ENCODE data around the gene PHF19.

Gene PHF19

GRCh38 chr9:120890320-120891244, 13.6 kb upstream of the PHF19 start:
- no peaks in the 10 kb centered on the region for H3K36me3 ChIP-seq (ENCODE audit: insufficient read depth, low read length)
- TF ChIP-seq FOXP2 (optimal IDR thresholded peaks at IDR 0.05; ENCODE audit: control extremely low read depth, extremely low read length, insufficient read depth), result no peak
- TF ChIP-seq POLR2AphosphoS5 (IDR thresholded peaks at IDR 0.05; ENCODE audit: borderline replicate concordance, low read depth, low read length), result no peak
- TF ChIP-seq EZH2 (IDR thresholded peaks at IDR 0.05), result no peak
- no peaks in the 10 kb centered on the region for H3K9me3 ChIP-seq (ENCODE audit: low read depth, low read length)
- no peak overlapping the region for H3K27ac ChIP-seq
- no peak overlapping the region for H3K4me3 ChIP-seq
- no peak overlapping the region for H3K9ac ChIP-seq (ENCODE audit: insufficient read length)
- no peak for DNase-seq (ENCODE audit: low read depth, low spot score)

DNA sequence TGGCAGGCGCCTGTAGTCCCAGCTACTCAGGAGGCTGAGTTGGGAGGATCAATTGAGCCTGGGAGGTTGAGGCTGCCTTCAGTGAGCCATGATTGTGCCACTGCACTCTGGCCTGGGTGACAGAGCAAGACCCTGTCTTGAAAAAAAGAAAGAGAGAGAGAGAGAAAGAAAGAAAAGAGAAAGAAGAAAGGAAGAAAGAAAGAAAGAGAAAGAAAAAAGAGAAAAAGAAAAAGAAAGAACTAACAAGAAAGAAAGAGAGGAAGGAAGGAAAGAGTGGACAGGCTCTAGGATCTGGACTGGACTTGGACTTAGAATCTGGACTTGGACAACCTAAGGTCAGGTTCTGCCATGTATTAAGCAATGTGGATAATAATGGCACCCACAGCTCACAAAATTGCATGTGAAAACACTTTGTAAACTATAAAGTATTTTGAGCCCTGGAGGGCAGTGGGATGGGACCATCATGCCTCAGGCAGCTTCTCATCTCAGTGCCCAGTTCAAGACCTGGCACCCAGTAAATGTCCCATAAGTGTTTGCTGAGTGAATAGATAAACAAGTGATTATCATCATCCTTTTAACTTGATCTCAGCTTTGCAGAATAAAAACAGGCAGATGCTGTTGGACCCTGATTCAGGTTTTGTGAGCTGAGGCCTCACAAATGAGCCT, 12.8 kb upstream of the PHF19 start:
- no peak for DNase-seq (ENCODE audit: low read depth, low spot score)
- no peaks in the 10 kb centered on the region for H3K36me3 ChIP-seq (ENCODE audit: insufficient read depth, low read length)
- H3K4me3 ChIP-seq, result no peak overlapping the region
- H3K9ac ChIP-seq (ENCODE audit: insufficient read length), result no peak overlapping the region
- no peaks in the 10 kb centered on the region for H3K9me3 ChIP-seq (ENCODE audit: low read depth, low read length)
- no peak overlapping the region for H3K27ac ChIP-seq
- TF ChIP-seq FOXP2 (optimal IDR thresholded peaks at IDR 0.05; ENCODE audit: control extremely low read depth, extremely low read length, insufficient read depth) (no peak), POLR2AphosphoS5 (IDR thresholded peaks at IDR 0.05; ENCODE audit: borderline replicate concordance, low read depth, low read length) (no peak), EZH2 (IDR thresholded peaks at IDR 0.05) (no peak)

DNA sequence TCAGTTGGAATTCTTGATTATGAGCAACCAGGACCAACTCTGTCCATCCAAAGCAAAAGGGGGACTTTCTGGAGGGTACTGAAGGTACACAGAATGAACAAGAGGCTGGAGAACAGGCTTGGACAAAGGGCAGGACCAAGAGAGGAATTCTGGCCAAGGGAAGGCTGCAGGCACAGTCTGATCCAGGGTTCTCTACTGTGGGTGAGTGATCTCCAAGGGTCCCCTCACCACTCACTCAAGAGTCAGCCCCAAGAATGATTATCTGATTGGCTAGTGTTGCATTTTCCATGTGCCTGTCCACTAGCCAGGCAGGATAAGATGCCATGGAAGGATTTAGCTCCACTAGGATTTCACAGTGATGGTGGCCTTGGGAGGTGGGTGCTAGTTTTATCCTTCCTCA, 11.6 kb upstream of the PHF19 start:
- H3K9ac ChIP-seq (ENCODE audit: insufficient read length), result no peak overlapping the region
- H3K36me3 ChIP-seq (ENCODE audit: insufficient read depth, low read length), result no peaks in the 10 kb centered on the region
- no peaks in the 10 kb centered on the region for H3K9me3 ChIP-seq (ENCODE audit: low read depth, low read length)
- H3K27ac ChIP-seq, result no peak overlapping the region
- DNase-seq (ENCODE audit: low read depth, low spot score), result no peak
- TF ChIP-seq EZH2 (IDR thresholded peaks at IDR 0.05), result no peak
- TF ChIP-seq FOXP2 (optimal IDR thresholded peaks at IDR 0.05; ENCODE audit: control extremely low read depth, extremely low read length, insufficient read depth), result no peak
- no peak for TF ChIP-seq POLR2AphosphoS5 (IDR thresholded peaks at IDR 0.05; ENCODE audit: borderline replicate concordance, low read depth, low read length)
- H3K4me3 ChIP-seq, result no peak overlapping the region

GRCh38 chr9:120886490-120886967, 9.5 kb upstream of the PHF19 start:
- H3K4me3 ChIP-seq, result no peak overlapping the region
- no peaks in the 10 kb centered on the region for H3K9me3 ChIP-seq (ENCODE audit: low read depth, low read length)
- no peaks in the 10 kb centered on the region for H3K36me3 ChIP-seq (ENCODE audit: insufficient read depth, low read length)
- DNase-seq (ENCODE audit: low read depth, low spot score), result no peak
- TF ChIP-seq FOXP2 (optimal IDR thresholded peaks at IDR 0.05; ENCODE audit: control extremely low read depth, extremely low read length, insufficient read depth) (no peak), EZH2 (IDR thresholded peaks at IDR 0.05) (no peak), POLR2AphosphoS5 (IDR thresholded peaks at IDR 0.05; ENCODE audit: borderline replicate concordance, low read depth, low read length) (no peak)
- H3K27ac ChIP-seq, result no peak overlapping the region
- no peak overlapping the region for H3K9ac ChIP-seq (ENCODE audit: insufficient read length)

DNA sequence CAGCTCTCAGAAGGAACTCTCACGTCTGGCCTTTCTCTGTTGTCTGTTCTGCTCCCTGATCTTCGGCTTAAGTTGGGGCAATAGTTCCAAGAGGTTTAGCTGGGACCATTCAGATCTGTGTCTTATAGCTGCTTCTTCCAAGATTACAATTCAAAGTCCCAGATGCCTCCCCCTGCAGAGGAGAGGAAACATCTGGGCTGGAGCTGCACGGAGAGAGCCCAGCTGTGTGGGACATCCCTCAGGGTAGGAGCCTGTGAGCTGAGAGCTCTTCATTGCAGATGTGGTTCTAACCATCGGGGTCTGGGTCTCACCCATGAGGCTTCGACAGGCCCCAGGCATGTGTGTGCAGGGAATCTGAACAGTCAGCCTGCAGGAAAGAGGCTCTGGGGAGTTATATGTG, 9.0 kb upstream of the PHF19 start:
- DNase-seq (ENCODE audit: low read depth, low spot score), result no peak
- Histone ChIP-seq H3K4me3 (no peak overlapping the region), H3K9me3 (ENCODE audit: low read depth, low read length) (no peaks in the 10 kb centered on the region), H3K9ac (ENCODE audit: insufficient read length) (peak overlapping the region; percentile 7), H3K36me3 (ENCODE audit: insufficient read depth, low read length) (no peaks in the 10 kb centered on the region), H3K27ac (no peak overlapping the region)
- no peak for TF ChIP-seq FOXP2 (optimal IDR thresholded peaks at IDR 0.05; ENCODE audit: control extremely low read depth, extremely low read length, insufficient read depth)
- TF ChIP-seq POLR2AphosphoS5 (IDR thresholded peaks at IDR 0.05; ENCODE audit: borderline replicate concordance, low read depth, low read length), result no peak
- TF ChIP-seq EZH2 (IDR thresholded peaks at IDR 0.05), result no peak

GRCh38 chr9:120885457-120885856, 8.5 kb upstream of the PHF19 start:
- H3K4me3 ChIP-seq, result no peak overlapping the region
- no peaks in the 10 kb centered on the region for H3K9me3 ChIP-seq (ENCODE audit: low read depth, low read length)
- TF ChIP-seq POLR2AphosphoS5 (IDR thresholded peaks at IDR 0.05; ENCODE audit: borderline replicate concordance, low read depth, low read length), result no peak
- no peak for TF ChIP-seq FOXP2 (optimal IDR thresholded peaks at IDR 0.05; ENCODE audit: control extremely low read depth, extremely low read length, insufficient read depth)
- TF ChIP-seq EZH2 (IDR thresholded peaks at IDR 0.05), result no peak
- peak overlapping the region; percentile 7 for H3K9ac ChIP-seq (ENCODE audit: insufficient read length)
- no peak for DNase-seq (ENCODE audit: low read depth, low spot score)
- no peak overlapping the region for H3K27ac ChIP-seq
- H3K36me3 ChIP-seq (ENCODE audit: insufficient read depth, low read length), result no peaks in the 10 kb centered on the region

GRCh38 chr9:120883608-120883996, 6.6 kb upstream of the PHF19 start:
- no peak for DNase-seq (ENCODE audit: low read depth, low spot score)
- H3K27ac ChIP-seq, result no peak overlapping the region
- no peak for TF ChIP-seq EZH2 (IDR thresholded peaks at IDR 0.05)
- TF ChIP-seq FOXP2 (optimal IDR thresholded peaks at IDR 0.05; ENCODE audit: control extremely low read depth, extremely low read length, insufficient read depth), result no peak
- no peak for TF ChIP-seq POLR2AphosphoS5 (IDR thresholded peaks at IDR 0.05; ENCODE audit: borderline replicate concordance, low read depth, low read length)
- no peak overlapping the region for H3K4me3 ChIP-seq
- H3K9me3 ChIP-seq (ENCODE audit: low read depth, low read length), result no peaks in the 10 kb centered on the region
- no peak overlapping the region for H3K9ac ChIP-seq (ENCODE audit: insufficient read length)
- no peaks in the 10 kb centered on the region for H3K36me3 ChIP-seq (ENCODE audit: insufficient read depth, low read length)

DNA sequence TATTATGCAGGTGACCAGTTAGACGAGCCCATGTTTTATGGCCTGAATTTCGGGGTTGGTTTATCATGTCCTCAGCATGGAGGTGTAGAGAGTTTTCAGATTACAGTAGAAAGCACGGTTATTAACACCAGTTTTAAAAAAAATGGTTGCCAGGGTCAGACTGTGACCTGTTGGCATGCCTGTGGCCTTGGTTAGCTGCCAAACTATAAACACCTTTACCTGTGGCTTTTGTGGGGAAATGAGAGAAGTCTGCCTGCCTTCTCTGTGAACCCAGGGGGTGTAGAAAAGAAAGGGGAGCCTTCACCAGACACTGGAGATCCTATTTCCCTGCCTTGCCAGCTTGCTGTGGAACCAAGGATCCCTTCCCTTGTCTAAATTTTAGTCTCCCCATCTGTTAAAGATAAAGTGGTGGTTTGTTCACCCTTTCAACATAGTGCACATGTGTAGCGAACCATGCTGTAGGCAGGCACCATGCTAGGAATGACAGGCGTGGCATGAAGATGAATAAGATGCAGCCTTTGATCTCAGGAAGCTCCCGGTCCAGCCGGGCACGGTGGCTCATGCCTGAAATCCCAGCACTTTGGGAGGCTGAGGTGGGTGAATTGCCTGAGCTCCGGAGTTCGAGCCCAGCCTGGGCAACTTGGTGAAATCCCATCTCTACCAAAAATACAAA, 6.1 kb upstream of the PHF19 start:
- Histone ChIP-seq H3K9ac (ENCODE audit: insufficient read length) (no peak overlapping the region), H3K9me3 (ENCODE audit: low read depth, low read length) (no peaks in the 10 kb centered on the region), H3K4me3 (no peak overlapping the region), H3K36me3 (ENCODE audit: insufficient read depth, low read length) (no peaks in the 10 kb centered on the region), H3K27ac (no peak overlapping the region)
- no peak for TF ChIP-seq POLR2AphosphoS5 (IDR thresholded peaks at IDR 0.05; ENCODE audit: borderline replicate concordance, low read depth, low read length)
- no peak for TF ChIP-seq FOXP2 (optimal IDR thresholded peaks at IDR 0.05; ENCODE audit: control extremely low read depth, extremely low read length, insufficient read depth)
- TF ChIP-seq EZH2 (IDR thresholded peaks at IDR 0.05), result no peak
- no peak for DNase-seq (ENCODE audit: low read depth, low spot score)
